GM19099 (cell line): ENCODE measurements around the gene CCDC142.

Experiments
- POLR2A ChIP-seq: IDR thresholded peaks from 3 replicates; pipeline ENCODE4 v1.6.1; 2011; ENCODE audit warnings: low read depth; ENCODE audit not compliant: insufficient read length; ENCODE audit errors: extremely low read depth

Gene CCDC142

DNA sequence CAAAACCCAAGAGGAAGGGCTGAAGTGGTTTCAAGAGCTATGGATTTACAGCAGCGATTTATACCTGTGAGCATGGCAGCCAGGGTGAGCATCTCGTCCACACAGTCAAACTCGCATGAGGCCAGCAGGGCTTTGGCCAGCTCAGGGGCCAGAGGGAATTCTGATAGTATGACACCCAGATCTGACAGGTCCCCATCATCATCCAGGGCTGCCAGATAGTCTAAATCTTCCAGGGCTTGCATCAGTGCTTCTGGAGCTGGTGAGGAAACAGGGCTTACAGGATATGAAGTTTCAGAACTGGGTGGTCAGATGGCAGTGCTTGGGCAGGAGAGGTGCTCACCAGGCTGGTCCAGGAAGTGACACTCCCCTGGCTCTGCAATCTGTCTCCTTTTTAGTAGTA is 39.7 kb upstream of the CCDC142 start:
- TF ChIP-seq POLR2A = no peak

GRCh38 chr2:74516650-74517049 is 33.9 kb upstream of the CCDC142 start:
- TF ChIP-seq POLR2A = no peak

DNA sequence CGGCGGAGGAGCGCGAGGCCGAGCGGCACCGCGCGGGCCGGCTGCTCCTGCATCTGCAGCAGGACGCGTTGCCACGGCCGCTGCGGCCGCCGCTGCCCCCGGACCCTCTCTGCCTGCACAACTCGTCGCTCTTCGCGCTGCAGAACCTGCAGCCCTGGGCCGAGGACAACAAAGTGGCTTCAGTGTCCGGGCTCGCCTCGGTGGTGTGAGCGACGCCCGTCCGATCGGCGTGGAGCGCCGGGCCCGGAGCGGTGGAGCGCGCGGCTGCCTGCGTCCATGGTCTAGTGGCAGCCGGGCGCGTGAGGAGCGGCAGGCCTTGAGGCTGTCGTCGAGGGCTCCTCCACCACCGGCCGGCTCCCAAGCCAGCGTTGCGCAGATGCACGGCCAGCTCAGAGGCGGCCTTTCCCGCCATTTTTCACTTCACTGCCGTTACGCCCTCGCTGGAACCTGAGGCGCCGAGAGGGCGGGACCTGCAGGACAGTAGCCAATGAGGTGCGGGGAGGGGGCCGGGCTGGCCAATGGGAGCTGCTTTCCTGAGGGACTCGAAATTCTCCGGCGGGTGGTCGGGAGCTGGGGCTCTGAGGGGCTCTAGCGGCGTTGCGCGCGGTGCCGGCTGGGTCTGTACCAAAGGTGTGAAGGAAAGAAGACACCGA is 33.3 kb upstream of the CCDC142 start:
- TF ChIP-seq POLR2A = no peak

DNA sequence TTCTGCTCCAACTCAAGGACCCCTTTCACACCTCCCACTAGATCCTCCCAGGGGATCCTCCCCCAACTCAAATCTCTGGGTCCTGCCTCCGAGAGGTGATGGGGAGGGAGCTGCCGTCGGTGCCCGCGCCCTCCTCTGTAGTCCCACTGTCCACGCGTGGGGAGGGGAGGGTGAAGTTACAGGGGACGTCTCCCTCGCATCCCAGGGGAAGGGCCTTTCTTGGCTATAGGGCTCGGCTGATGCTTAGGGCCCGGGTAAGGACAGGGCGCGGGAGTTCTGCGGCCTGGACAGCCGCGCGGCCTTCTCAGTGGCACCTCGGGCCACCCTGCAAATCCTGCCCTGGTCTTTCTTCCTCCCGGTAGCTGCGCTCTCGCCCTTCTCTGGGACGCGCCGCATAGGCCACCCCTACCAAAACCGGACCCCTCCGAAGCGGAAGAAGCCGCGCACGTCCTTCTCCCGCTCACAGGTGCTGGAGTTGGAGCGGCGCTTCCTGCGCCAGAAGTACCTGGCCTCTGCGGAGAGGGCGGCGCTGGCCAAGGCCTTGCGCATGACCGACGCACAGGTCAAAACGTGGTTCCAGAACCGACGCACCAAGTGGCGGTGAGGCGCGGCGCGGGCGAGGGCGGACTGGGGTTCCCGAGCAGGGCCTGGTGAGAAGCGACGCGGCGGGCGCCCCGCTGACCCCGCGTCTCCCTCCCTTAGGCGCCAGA is 32.6 kb upstream of the CCDC142 start:
- no peak for TF ChIP-seq POLR2A

GRCh38 chr2:74514368-74515270 is 31.8 kb upstream of the CCDC142 start, which contains the start of gene TLX2:
TLX2 (plus strand) TSS chr2:74514450; CDS start chr2:74514807, 357 bp downstream.
- no peak for TF ChIP-seq POLR2A

- no peak for TF ChIP-seq POLR2A
Observed at GRCh38 chr2:74513605-74514367, 31.0 kb upstream of the CCDC142 start.

DNA sequence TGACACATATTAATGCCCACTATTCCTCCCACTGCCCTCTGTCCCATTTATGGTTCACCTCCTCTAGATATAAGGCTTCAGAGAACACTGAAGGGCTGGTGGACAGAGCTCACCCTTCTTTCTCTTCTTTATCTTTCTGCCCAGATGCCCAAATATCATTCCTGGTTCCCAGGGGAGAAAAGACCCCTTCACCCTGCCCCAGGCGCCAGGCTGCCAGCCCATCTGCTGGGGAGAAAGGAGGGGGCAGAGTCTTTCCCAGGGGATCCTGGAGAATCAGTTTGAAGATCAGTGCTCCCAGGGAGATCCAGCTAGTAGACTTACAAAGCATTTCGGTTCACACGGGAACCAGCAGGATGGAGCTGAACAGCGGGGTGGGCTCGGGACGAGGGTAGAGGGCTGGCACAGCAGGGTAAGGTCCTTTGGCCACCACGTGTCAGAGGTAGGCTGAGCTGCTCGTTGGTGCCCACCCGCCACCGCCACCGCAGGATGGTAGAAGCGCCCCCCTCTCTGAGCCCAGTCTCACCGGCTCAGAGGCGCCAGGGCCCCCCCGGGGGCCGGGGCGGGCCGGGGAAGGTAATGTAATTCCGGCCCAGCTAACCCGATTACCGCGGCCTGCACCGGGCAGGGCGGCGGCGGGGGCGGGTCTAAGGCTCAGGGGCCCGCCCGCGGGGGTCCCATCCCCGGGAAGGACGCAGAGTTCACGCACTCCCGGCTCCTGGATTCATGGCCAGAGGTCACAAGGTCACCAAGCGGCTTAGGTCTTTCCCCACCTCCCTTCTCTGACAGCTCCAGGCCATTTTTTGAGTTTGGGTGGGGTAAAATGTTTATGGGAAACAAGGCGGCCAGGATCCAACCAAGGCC is 30.2 kb upstream of the CCDC142 start:
- no peak for TF ChIP-seq POLR2A

DNA sequence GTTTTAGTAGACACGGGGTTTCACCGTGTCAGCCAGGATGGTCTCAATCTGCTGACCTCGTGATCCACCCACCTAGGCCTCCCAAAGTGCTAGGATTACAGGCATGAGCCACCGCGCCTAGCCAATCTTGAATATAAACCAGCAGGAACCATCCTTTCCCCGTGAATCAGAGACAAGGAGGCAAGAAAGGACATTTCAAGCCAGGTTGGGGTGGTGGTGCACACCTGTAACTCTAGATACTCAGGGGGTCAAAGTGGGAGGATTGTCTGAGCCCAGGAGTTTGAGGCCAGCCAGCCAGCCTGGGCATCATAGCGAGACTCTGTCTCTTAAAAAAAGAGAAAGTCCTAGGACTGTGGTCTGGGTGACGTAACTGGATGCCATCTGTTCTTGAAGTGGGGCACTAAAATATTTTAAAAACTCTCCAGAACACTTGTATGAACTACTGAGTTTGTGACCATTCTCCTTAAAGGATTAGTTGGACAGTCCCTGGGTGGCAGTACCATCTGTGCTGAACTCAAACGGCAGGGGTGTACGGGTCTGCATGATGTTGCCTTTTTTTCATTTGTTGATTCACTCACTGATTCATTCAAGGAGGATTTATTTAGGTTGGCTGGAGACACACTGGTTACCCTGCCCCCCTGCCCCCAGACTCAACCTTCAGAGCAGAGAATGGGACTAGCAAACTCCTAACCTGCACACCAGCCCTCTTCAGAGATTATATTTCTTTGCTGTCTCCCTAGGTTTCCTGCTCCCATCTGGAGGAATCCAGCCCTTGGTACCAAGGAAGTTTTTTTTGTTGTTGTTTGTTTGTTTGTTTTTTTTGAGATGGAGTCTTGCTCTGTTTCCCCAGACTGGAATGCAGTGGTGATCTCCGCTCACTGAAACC is 28.5 kb upstream of the CCDC142 start:
- no peak for TF ChIP-seq POLR2A

DNA sequence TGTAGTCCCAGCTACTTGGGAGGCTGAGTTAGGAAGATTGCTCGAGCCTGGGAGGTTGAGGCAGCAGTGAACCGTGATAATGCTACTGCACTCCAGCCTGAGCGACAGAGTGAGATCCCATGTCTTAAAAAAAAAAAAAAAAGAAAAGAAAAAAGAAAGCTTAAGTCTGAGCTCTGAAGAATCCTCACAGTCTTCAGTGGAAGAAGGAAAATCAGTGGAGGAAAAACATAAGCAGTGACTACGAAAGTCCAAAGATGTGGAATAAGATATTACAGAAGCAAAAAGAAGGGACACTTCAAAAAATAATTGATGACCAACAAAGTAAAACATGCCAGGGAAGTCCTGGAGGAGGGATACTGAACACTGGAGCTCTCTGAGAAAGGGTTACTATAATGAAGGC is 27.5 kb upstream of the CCDC142 start:
- no peak for TF ChIP-seq POLR2A

DNA sequence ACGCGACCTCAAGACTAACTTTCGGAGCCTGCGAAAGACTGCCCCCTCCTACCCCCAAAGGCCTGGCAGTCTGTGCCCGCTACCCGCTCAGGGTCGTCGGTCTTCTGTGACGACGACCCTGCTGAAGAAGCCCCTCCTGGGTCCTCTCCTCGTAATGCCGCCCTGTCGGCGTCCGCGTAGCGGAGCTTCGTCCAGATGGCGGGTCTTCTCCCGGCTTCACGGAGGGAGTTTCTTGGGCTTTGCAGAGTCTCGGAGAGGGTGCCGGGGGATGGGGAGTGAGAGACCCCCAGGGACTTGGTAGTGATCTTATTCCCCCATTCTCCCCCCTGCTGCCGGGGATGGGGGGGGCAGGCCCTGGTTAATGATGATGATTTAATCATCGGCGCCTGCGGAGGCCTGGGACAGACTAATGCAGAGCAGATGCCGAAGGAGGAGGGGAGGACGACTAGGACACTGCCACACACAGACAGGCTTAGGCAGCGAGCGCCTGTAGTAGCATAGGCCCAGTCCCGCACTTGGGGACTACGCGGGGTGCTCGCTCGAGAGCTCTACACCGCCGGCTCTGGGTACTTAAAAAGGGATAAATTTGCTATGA is 25.2 kb upstream of the CCDC142 start:
- TF ChIP-seq POLR2A = no peak

DNA sequence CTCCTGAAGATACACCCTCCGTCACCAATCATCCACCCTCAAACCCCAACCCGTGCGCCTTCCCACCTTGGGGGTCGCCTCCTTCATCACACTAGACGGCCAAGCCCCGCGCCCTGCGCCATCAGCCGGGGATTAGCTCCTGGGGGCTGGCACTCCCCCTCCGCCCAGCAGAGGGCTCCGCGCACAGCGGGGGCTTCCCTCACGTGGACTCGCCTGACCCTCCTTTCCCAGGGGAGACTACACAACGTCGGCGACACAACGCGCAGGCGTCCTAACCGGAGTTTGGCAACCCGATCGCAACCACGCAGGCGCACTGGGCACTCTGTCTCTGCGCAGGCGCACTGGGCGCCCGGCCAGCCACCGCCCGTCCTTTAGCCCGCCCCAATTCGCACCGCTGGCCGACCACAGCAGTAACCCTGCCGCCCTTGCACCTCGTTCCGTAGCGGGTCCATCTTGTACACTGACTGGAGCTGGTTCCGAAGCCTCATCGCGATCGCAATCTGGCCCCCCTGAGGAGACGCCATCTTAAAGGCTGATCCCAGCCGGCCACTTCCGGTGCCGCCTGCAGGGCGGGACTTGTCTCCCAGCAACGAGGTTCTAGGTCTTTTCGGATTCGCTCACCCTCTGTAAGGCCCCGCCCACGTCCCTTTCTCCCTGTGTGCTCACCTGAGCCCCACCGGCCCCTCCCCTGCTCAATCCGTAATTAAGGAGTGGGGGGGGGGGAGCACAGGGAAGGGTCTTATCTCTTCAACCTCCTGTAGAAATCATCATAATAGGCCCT is 24.5 kb upstream of the CCDC142 start, which contains the start of gene PCGF1:
Gene PCGF1 (minus strand): TSS at position 551 of the 781 bp plus-strand sequence. CDS start 27 bp downstream, at position 524.
- peak; percentile 90 for TF ChIP-seq POLR2A
